HG03354 (cell line): ENCODE data around the gene RFTN1.

ENCODE experiments used
- ATAC-seq: cut with Tn5 transposase; IDR thresholded peaks from one replicate; pipeline ENCODE4 v1.9.1; 2021; ENCODE audit warnings: mild to moderate bottlenecking; ENCODE audit not compliant: unreplicated experiment, poor library complexity, severe bottlenecking

RFTN1 gene

GRCh38 chr3:16417945-16418739 is 95.4 kb downstream of the RFTN1 start:
- ATAC-seq: no peak

- ATAC-seq: no peak
Observed at GRCh38 chr3:16415911-16416476, 97.5 kb downstream of the RFTN1 start.

GRCh38 chr3:16413321-16413720 is 100.2 kb downstream of the RFTN1 start:
- ATAC-seq: no peak

GRCh38 chr3:16412192-16412800 is 101.2 kb downstream of the RFTN1 start:
- ATAC-seq: no peak

GRCh38 chr3:16411441-16411840 is 102.1 kb downstream of the RFTN1 start:
- ATAC-seq: no peak

- no peak for ATAC-seq
Observed at GRCh38 chr3:16410659-16411058, 102.8 kb downstream of the RFTN1 start.

GRCh38 chr3:16409032-16409431 is 104.5 kb downstream of the RFTN1 start:
- ATAC-seq: no peak

- no peak for ATAC-seq
Observed at GRCh38 chr3:16407366-16407765, 106.1 kb downstream of the RFTN1 start.

- no peak for ATAC-seq
Observed at GRCh38 chr3:16406579-16406978, 106.9 kb downstream of the RFTN1 start.

- ATAC-seq: no peak
Observed at GRCh38 chr3:16406166-16406565, 107.3 kb downstream of the RFTN1 start.

- ATAC-seq: no peak
Observed at GRCh38 chr3:16404349-16404895, 109.1 kb downstream of the RFTN1 start.

GRCh38 chr3:16402451-16402850 is 111.0 kb downstream of the RFTN1 start:
- no peak for ATAC-seq

- ATAC-seq: no peak
Observed at GRCh38 chr3:16401273-16401672, 112.2 kb downstream of the RFTN1 start.

- no peak for ATAC-seq
Observed at GRCh38 chr3:16400106-16400931, 113.2 kb downstream of the RFTN1 start.

- ATAC-seq: no peak
Observed at GRCh38 chr3:16399473-16399872, 114.0 kb downstream of the RFTN1 start.

GRCh38 chr3:16398648-16399047 is 114.9 kb downstream of the RFTN1 start:
- no peak for ATAC-seq

- no peak for ATAC-seq
Observed at GRCh38 chr3:16396202-16396601, 117.3 kb downstream of the RFTN1 start.

GRCh38 chr3:16395212-16395611 is 118.3 kb downstream of the RFTN1 start:
- no peak for ATAC-seq

- ATAC-seq: no peak
Observed at GRCh38 chr3:16394639-16395038, 118.9 kb downstream of the RFTN1 start.

GRCh38 chr3:16392717-16393116 is 120.8 kb downstream of the RFTN1 start:
- no peak for ATAC-seq
